ENCODE data around the gene NPEPL1. TPM values are rescaled to one million over a fixed set of nuclear protein-coding genes. Genes with fewer than 3 reads are reported as not detected.

NPEPL1 gene
- total and polyA plus RNA-seq, 2 of the 8 experiments (the other 6 are each of a cell fraction or from before 2014, with no cell fraction given): 12.4 to 26.8 TPM

- TF ChIP-seq TEAD4 (IDR thresholded peaks at IDR 0.05; ENCODE audit: low read depth, low read length) (no peak), SP4 (IDR thresholded peaks at IDR 0.05; ENCODE audit: low read length) (no peak), EZH2 (IDR thresholded peaks at IDR 0.05; ENCODE audit: low read depth, low read length, severe bottlenecking) (no peak), CREB1 (IDR thresholded peaks at IDR 0.05) (no peak), FOSL1 (IDR thresholded peaks at IDR 0.05; ENCODE audit: insufficient read depth, low read depth, low read length) (no peak), TAF1 (IDR thresholded peaks at IDR 0.05; ENCODE audit: low read depth, low read length) (no peak), NANOG (IDR thresholded peaks at IDR 0.05; ENCODE audit: insufficient read depth, low read depth, low read length, poor library complexity, severe bottlenecking) (no peak), EGR1 (IDR thresholded peaks at IDR 0.05; ENCODE audit: borderline replicate concordance, low read depth, low read length) (no peak), KDM4A (IDR thresholded peaks at IDR 0.05; ENCODE audit: low read depth, low read length, severe bottlenecking) (no peak), E2F6 (IDR thresholded peaks at IDR 0.05) (no peak), POLR2A (IDR thresholded peaks at IDR 0.05; ENCODE audit: control extremely low read depth in 1 of 2, low read depth in 2 of 2, low read length in 2 of 2) (no peak)
These were observed 624 bp upstream of the NPEPL1 start (continued) for GRCh38 chr20:58691773-58692578.

Data from H1 (cell line).